CD4-positive, alpha-beta T cell treated with Interleukin-1 beta for 1 hour (primary cell): ENCODE data around the gene LHFPL4.
"Not testable (repeated sequence)": the region's sequence is repeated elsewhere in the genome, so short reads cannot be mapped to it uniquely, and the experiment has no call there.

Source experiments
- DNase-seq, 2 donors: peaks; one replicate each; pipeline ENCODE4 v3.0.0-alpha.2; 2020 to 2022

LHFPL4 gene

GRCh38 chr3:9534429-9534828, 19.2 kb downstream of the LHFPL4 start:
- no peak for DNase-seq

- DNase-seq, result no peak
Observed at GRCh38 chr3:9525078-9525477, 28.5 kb downstream of the LHFPL4 start.

DNA sequence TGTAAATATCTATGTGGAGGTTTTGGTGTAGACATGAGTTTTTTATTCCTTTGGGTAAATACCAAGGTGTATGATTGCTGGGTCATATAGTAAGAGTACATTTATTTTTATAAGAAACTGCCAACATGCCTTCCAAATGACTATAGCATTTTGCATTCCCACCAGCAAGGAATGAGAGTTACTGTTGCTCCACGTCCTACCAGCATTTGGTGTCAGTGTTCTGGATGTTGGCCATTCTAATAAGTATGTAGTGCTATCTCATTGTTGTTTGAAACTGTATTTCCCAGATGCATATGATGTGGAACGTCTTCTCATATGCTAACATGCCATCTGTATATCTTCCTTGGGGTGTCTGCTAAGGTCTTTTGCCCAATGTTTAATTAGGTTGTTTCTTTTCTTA, 38.7 kb downstream of the LHFPL4 start:
- no peak for DNase-seq

- DNase-seq, result no peak
Observed at GRCh38 chr3:9514306-9514705, 39.3 kb downstream of the LHFPL4 start.

DNA sequence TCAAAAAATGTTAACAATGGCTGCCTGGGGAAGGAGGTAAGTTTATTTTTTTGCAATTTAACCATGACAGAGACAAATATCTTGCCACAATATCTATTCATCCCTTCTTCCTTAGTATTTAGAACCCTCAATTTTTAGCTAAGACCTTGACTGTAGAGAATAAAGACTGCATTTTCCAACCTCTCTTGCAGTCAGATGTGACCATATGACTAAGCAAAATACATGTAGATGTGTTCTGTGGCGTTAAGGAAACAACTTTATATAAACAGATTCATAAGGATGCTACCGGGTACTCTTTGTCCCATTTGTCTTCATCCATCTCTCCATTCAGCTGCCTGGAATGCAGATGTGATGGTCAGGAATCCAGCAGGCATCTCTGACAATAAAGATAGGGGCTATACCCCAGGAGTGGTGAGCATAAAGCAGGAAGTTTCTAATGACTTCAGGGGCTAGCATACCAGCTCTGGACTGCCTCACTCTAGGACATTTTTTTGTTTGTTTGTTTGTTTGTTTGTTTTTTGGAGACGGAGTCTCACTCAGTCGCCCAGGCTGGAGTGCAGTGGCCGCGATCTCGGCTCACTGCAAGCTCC, 41.1 kb downstream of the LHFPL4 start:
- no peak for DNase-seq

DNA sequence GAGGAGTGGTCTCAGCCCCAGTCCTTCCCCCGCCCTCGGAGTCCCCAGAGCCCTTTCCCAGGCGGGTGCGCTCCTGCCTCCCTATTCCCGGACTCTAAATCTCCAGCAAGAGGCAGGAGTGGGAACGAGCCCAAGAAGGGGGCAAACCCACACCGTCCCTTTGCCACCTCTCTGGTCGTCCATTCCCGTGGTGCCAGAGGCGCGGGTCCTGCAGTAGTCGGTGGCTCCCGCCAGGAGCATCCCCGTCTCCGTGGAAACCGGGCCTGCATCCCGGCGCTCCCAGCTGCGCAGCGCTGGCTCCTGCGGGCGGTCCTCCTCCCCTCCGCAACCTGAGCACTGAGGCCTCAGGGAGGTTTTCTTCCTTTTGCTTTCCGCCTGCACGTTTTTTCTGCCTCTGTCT, 44.8 kb downstream of the LHFPL4 start:
- DNase-seq, result no peak

- no peak for DNase-seq
Observed at GRCh38 chr3:9507586-9508578, 45.7 kb downstream of the LHFPL4 start.

- peak; percentile 55 to 72 for DNase-seq
Observed at GRCh38 chr3:9503283-9503682, 50.3 kb downstream of the LHFPL4 start.

GRCh38 chr3:9501226-9501625, 52.4 kb downstream of the LHFPL4 start:
- no peak for DNase-seq

DNA sequence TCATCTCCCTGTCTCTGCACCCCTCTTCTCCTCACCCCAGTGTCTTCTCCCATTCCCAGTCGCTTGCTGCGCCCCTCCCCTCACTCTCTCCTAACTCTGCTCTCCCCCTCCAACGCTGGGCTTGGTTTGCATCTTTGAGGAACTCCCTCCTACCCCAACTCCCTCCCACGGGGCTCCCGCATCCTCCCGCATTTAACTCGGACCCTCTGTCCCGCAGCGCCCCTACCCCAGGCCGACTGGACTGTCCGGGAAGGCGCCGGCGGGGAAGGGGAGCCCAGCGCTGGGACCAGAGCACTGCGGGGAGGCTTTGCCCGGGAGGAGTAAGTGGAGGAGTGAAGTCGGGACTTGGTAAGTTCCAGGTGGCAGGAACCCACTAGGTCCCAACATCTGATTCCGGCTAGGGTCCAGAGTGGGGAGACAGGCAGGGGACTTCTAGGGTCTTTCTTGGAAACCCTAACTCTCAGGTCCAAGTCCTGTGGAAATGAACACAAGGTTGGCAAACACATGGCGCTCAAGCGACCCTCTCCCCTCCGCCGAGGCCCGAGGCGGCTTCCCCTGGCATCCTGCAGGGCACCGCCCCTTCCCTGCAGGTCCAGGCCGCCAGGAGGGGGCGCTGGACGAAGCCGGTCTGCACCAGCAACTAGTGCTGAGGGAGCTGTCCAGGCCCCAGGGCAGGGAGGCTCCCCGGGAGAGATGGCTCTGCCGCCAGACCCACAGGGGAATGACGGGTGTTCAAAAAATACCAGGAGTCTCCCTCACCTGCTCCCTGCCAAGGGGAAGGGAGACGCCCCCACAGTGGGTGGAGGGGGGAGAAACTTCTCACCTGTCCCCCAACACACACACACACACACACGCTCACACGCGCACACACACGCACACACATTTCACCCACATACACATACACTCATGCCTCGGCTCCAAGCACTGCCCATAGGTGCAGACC, 53.2 kb downstream of the LHFPL4 start:
- peak; percentile 39 to 48 for DNase-seq

DNA sequence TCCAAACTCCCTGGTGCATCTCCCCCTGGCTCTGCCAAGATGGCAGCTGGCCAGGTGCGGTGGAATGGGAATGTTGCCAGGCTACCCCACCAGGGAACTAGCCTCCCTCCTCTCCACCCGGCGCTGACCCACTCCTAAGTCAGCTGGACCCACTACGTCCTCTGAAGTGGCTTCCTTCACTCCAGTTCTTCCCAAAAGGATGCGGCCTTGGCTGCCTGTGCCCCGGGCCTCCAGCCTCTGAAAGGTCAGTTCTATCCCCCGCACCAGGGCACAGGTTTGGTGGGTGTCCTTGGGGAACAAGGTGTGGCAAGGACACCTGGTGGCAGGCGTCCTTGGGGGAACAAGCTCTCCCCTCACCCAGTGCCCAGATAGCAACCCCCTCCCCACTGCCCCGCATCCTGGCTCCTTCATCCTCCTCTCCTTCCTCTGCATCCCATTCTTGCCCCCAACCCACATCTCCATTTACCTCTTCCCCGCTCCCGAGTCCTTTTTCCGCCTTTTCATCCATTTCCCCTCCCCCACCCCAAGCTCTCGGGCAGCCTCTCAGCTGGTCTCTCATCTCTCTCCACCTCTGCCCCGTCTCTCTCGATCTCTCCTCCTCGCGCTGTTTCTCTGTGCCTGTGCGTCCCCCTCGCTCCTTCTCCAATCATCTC, 54.0 kb downstream of the LHFPL4 start:
- no peak for DNase-seq

- DNase-seq, result no peak
Observed at GRCh38 chr3:9498781-9499180, 54.8 kb downstream of the LHFPL4 start.

DNA sequence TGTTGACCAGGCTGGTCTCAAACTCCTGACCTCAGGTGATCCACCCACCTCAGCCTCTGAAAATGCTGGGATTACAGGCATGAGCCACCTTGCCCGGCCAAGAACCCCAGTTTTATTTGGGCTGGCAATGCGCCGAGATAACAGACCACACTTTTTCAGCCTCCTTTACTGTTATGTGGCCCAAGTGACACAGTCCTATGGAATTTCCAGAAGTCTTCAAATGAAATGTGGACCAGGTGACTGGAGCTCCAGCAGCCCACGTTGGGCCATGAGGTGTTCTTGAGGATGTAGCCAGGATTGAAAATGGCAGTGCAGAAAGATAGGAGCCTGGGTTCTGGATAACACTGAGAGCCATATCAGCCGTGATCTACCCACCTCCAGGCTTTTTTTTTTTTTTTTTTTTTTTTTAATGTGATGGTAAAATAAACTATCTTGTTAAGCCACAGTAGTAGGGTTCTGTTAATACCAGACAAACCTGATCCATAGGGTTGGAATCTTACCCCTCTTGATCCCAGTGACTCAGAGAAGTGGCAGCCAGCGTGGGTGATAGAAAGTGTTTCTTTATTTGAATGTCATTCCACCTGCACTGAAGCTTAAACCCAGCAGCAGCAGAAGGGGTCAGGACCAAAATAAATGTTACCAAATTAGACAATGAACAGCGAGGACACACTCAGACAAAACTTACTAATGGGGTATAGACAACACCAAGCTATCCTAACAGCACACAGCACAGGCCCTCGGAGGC, 55.6 kb downstream of the LHFPL4 start:
- DNase-seq, result no peak

- no peak for DNase-seq
Observed at GRCh38 chr3:9496893-9497292, 56.7 kb downstream of the LHFPL4 start.

DNA sequence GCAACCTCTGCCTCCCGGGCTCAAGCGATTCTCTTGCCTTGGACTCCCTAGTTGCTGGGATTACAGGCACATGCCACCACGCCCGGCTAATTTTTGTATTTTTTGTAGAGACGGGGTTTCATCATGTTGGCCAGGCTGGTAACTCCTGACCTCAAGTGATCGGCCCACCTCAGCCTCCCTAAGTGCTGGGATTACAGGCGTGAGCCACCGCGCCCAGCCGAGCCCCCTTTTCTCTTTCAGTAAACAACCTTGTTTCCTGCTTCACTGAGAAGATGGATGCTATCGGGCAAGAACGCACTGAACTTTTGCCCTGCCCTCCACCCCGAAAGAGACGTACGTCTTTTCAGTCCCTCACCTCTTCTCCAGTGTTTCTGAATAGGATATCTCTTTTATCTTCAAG, 59.6 kb downstream of the LHFPL4 start:
- DNase-seq, result not testable (repeated sequence)

GRCh38 chr3:9491506-9491905, 62.1 kb downstream of the LHFPL4 start:
- no peak for DNase-seq

GRCh38 chr3:9485248-9485647, 68.4 kb downstream of the LHFPL4 start:
- DNase-seq, result no peak

DNA sequence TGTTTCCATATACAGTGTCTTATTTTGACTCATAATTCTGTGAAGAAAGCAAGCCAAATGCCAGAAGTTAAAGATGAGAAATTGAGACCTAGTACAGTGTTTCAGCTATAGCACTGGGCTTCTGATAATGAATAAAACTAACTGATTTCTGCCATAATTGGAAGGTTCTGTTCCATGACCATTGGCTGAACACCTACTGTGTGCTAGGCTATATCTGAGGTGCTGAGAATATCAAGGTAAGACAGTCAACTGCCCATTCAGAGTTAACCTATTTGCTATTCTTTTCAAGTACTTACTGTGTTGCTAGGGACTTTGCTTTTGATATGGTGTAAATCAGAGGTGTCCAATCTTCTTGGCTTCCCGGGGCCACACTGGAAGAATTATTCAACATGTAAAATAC, 73.4 kb downstream of the LHFPL4 start:
- DNase-seq, result no peak

DNA sequence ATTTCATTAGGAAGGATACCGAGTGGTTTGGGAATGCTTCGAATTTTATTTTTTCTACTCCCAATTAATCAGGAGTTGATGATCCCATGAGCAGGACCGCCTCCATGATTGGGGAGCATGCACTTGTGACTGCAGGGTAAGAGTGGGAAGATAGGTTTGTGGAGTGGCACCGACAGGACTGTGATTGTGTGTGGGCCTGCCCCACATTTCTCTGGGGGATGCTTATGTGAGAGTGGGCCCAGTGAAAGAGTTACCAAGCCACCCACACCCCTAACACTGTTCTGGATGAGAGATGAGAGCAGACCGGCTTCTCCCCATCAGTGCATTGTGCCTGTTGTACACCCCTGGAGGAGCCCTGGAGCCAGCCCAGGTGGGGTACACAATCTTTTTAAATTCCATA, 76.7 kb downstream of the LHFPL4 start:
- DNase-seq, result no peak

- no peak for DNase-seq
Observed at GRCh38 chr3:9474482-9474881, 79.1 kb downstream of the LHFPL4 start.

GRCh38 chr3:9473496-9474065, 80.0 kb downstream of the LHFPL4 start:
- DNase-seq, result no peak

DNA sequence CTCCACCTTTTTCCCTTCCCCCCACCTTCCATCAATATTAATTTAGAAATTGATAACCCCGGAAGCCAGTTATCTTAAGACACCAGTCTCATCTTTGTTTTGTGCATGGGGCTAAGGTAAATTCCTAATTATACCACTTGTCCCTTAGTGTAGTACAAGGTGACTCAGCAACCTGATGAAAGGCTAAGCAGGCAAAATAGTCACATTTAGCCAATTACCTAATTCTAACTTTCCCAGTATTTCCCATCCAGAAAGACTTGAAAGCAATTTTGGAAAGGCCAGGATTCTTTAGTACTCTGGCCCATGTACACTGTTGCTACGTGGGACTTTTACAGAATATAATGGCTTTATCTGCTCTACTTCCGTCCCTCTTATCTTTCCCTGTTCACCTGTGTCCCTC, 83.6 kb downstream of the LHFPL4 start:
- no peak for DNase-seq
